H1 (cell line): ENCODE measurements around the gene PCNX1. TPM values are rescaled to one million over a fixed set of nuclear protein-coding genes. Genes with fewer than 3 reads are reported as not detected.

ENCODE experiments used
- FOSL1 ChIP-seq: IDR thresholded peaks from 2 replicates; pipeline ENCODE4 v1.6.1; 2011; ENCODE audit warnings: mild to moderate bottlenecking, low read depth, low read length, moderate library complexity; ENCODE audit not compliant: insufficient read depth
- SUZ12 ChIP-seq: fragments of 200-600 bp; sonication (generic); IDR thresholded peaks from 2 replicates; pipeline ENCODE4 v1.6.1; 2012; ENCODE audit warnings: mild to moderate bottlenecking, inconsistent platforms, low read length, moderate library complexity, mixed read lengths
- polyA plus RNA-seq, 7 experiments: library from polyadenylated mRNA; depleted of rRNA in 3 of 7; stranded (reverse) in 5 of 7; unstranded in 2 of 7; fragments of >200 nt in 5 of 7; fragments of 200-250 nt in 2 of 7; gene quantifications; 1 replicate in 5 of 7; 2 replicates in 1 of 7; 4 replicates in 1 of 7; pipeline versions ENCODE4 v1.2.1 to v1.2.3, GENCODE V29; 2011 to 2013; ENCODE audit warnings: missing spikeins in 2 of 7, mixed read lengths in 2 of 7
- total RNA-seq: library from RNA; stranded (reverse); fragmentation: NEBNext Ultra II Directional; extraction: Animal tissue kit (Norgen Biotek cat#: 25700); gene quantifications from 2 replicates; pipeline ENCODE4 v1.2.1, GENCODE V29; 2021

The PCNX1 gene
- total and polyA plus RNA-seq, 2 of the 8 experiments (the other 6 are each of a cell fraction or from before 2014, with no cell fraction given), result 37.7 to 53.2 TPM

DNA sequence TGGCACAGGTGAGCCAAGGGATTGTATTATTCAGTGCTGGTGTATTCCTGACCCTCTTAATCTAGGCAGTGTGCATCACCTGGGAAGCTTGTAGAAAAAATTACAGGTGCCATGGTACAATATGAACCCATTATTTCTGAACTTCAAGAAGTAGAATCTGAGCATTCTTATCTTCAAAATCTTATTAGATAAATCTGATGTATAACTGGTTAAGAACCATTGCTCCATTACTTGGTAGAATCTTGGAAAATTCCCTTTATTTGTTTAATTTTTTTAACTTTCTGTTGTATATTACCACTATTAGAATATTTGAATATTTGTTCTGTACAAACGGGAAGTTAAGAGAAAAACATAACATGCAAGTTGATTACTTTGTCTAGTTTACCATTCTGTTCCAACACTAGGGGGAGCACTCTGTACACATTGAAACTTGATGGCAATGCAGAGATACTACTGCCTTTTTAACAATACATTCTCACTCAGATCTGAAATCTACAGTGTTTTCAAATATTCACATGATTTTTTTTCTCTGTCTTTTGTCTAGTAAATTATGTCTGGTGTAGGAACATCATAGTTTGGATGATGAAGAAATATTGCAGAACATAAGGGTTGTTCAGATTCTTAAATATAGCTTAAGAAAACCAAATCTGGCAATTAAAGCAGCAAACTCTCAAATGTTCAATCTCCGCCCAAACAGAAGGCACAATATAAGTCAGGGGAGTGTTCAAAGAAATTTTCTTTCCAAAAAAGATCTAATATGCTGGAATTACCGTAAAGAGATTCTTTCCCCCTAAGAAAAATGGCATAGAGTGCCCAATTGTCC lies 196.6 kb downstream of the PCNX1 start (continued):
- TF ChIP-seq FOSL1, result no peak
- no peak for TF ChIP-seq SUZ12
